Measurements from ENCODE around the gene TMEM82.

DNA sequence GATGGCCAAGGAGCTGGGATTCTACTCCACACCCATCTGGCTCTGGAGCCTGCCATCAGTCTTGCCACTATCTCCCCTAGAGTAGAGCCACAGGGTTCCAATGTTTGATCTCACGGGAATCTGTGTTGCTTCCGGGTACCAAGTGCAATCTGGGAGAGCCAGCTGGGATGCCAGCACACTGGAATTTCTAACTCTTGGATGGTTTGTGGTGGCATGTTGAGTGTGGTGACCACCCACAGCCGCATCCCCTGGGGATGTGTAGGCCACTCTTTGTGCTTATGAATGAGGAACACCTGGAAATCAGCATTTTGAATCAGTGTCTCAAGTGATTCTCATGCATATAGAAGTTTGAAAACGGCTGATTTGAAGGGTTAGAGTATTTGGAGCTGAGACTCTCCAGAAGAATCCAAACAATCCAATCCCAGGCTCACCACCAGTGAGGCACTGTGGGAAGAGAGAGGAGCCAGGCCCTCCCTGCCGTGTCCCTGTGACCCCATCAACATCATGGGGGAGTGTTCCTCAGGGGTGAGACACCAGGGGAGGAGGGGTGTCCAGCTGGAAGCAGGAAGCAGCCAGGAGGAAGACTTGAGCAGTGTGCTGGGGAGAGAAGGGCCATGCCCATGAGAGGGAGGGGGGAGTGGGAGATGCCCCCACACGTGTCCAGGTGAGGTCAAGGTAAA is 29.7 kb downstream of the TMEM82 start:
- no peak for TF ChIP-seq EZH2 (IDR thresholded peaks at IDR 0.05; ENCODE audit: borderline replicate concordance)
- TF ChIP-seq, protein P1, sequence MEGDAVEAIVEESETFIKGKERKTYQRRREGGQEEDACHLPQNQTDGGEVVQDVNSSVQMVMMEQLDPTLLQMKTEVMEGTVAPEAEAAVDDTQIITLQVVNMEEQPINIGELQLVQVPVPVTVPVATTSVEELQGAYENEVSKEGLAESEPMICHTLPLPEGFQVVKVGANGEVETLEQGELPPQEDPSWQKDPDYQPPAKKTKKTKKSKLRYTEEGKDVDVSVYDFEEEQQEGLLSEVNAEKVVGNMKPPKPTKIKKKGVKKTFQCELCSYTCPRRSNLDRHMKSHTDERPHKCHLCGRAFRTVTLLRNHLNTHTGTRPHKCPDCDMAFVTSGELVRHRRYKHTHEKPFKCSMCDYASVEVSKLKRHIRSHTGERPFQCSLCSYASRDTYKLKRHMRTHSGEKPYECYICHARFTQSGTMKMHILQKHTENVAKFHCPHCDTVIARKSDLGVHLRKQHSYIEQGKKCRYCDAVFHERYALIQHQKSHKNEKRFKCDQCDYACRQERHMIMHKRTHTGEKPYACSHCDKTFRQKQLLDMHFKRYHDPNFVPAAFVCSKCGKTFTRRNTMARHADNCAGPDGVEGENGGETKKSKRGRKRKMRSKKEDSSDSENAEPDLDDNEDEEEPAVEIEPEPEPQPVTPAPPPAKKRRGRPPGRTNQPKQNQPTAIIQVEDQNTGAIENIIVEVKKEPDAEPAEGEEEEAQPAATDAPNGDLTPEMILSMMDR (IDR thresholded peaks at IDR 0.05; ENCODE audit: poor library complexity): no peak

Data from hepatocyte (in vitro differentiated cells).